ENCODE data around the gene TCEANC.
A peak's percentile ranks its signal among the peaks of the same experiment; 100 is the strongest.
"Not testable (repeated sequence)": the region's sequence is repeated elsewhere in the genome, so short reads cannot be mapped to it uniquely, and the experiment has no call there.

TCEANC gene

GRCh38 chrX:13658602-13659001 is 5.7 kb downstream of the TCEANC start:
- no peak for DNase-seq (ENCODE audit: low read depth in 2 of 2)

DNA sequence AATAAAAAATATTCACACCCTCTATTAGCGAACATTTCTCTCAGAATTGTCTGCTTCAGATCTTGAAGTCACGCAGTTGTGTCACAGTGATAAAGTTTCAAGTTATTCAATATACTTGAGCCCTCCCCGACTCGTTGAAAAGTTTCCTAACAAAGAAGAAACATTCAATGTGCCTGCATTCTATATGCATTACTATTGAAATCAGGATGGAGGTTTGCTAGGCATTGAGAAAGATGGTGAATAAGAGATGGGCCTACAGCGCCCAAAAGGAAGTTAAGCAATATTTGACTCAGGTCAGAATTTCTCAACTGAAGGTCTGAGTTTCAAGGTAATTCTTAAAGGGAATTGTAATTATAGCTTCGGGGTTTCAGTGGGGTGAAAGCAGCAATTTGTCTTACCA is 6.1 kb downstream of the TCEANC start:
- DNase-seq (ENCODE audit: low read depth in 2 of 2): no peak

- no peak for DNase-seq (ENCODE audit: low read depth in 2 of 2)
Observed at GRCh38 chrX:13661735-13662288, 8.9 kb downstream of the TCEANC start.

- DNase-seq (ENCODE audit: low read depth in 2 of 2): no peak
Observed at GRCh38 chrX:13662355-13662791, 9.4 kb downstream of the TCEANC start.

GRCh38 chrX:13664020-13664419 is 11.1 kb downstream of the TCEANC start:
- no peak for DNase-seq (ENCODE audit: low read depth in 2 of 2)

- DNase-seq (ENCODE audit: low read depth in 2 of 2): no peak
Observed at GRCh38 chrX:13666836-13667235, 13.9 kb downstream of the TCEANC start.

DNA sequence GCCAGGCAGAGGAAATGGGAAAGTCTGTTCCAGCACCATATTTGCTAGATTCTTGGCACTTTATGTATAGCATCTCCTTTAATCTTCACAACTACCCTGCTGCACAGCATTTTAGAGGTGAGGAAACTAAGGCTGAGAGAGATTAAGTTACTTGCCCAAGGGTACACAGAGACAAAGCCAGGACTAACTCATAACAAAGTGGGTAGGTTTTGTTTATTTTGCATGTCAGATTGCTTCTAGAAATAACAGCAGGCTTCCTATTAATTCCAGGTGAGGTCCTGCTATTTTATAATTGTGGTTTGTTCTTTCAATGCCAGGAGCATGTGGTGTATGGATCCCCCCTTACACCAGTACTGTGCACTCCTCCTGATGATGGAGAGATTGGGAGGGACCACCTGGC is 15.0 kb downstream of the TCEANC start:
- DNase-seq (ENCODE audit: low read depth in 2 of 2): no peak

DNA sequence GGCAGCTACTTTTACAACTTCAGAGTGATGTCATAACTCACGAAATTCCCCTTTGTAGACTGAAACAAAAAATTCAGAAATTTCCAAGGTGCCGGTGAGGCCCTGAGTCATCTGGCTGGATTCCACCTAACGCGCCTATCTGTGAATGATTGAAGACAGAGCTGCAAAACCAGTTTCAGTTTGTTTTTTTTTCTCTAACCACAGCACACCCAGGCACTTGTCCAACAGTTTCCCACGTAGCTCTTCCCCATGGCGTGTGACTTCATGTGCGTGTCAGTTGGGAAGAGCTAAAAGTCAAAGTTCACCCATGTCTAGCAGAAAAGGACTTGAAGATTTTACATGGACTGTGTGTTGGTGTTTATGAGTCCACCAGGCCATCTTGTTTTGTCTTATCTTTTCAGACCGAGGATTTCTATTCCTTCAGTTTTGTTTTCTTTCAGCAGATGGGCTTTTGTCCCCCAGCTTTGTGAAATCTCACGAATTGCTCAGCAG is 16.4 kb downstream of the TCEANC start:
- DNase-seq (ENCODE audit: low read depth in 2 of 2): no peak

DNA sequence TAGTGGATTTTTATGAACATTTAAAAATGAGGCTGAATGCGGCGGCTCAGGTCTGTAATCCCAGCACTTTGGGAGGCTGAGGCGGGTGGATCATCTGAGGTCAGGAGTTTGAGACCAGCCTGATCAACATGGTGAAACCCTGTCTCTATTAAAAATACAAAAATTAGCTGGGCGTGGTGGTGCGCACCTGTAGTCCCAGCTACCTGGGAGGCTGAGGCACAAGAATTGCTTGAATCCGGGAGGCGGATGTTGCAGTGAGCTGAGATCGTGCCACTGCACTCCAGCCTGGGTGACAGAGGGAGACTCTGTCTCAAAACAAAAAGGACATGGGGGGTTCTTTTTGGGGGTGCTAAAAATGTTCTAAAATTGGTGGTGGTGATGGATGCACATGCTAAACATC is 16.8 kb downstream of the TCEANC start:
- DNase-seq (ENCODE audit: low read depth in 2 of 2): not testable (repeated sequence)

GRCh38 chrX:13670197-13670596 is 17.3 kb downstream of the TCEANC start:
- DNase-seq (ENCODE audit: low read depth in 2 of 2): no peak

- DNase-seq (ENCODE audit: low read depth in 2 of 2): no peak
Observed at GRCh38 chrX:13673016-13673415, 20.1 kb downstream of the TCEANC start.

GRCh38 chrX:13676885-13677284 is 23.9 kb downstream of the TCEANC start:
- no peak for DNase-seq (ENCODE audit: low read depth in 2 of 2)

DNA sequence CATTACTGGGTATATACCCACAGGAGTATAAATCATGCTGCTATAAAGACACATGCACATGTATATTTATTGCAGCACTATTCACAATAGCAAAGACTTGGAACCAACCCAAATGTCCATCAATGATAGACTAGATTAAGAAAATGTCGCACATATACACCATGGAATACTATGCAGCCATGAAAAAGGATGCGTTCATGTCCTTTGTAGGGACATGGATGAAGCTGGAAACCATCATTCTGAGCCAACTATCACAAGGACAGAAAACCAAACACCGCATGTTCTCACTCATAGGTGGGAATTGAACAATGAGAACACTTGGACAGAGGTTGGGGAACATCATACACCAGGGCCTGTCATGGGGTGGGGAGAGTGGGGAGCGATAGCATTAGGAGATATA is 26.8 kb downstream of the TCEANC start:
- not testable (repeated sequence) for DNase-seq (ENCODE audit: low read depth in 2 of 2)

- no peak for DNase-seq (ENCODE audit: low read depth in 2 of 2)
Observed at GRCh38 chrX:13681595-13681994, 28.7 kb downstream of the TCEANC start.

- no peak for DNase-seq (ENCODE audit: low read depth in 2 of 2)
Observed at GRCh38 chrX:13684361-13684760, 31.4 kb downstream of the TCEANC start.

DNA sequence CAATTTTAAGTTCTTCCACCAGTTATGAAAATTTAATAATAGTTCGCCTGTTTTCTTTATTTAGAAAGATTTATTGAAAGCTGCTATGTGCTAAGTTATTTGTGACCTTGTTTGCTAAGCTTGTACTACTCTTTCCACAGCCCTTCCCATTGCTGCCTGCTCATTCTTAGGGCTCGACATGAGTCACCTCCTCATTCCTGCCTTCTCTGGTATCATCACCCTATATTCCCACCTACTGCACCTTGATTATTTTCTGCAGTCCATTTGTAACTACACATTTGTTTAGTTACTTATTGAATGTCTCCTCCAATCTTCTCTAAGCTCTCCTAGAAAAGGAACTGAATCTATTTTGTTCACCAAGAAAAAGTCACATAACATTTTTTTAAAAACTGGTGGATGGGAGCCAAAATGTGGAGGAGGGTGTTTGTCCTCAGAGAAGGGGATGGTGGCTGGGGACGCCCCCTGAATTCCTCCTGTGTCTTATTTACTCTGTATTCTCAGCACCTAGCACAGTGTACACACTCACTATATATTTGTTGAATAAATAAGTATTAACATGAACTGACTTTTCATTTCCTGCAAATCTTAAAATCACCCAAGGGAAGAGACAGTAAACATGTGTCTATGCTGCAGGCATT is 32.3 kb downstream of the TCEANC start:
- no peak for DNase-seq (ENCODE audit: low read depth in 2 of 2)

DNA sequence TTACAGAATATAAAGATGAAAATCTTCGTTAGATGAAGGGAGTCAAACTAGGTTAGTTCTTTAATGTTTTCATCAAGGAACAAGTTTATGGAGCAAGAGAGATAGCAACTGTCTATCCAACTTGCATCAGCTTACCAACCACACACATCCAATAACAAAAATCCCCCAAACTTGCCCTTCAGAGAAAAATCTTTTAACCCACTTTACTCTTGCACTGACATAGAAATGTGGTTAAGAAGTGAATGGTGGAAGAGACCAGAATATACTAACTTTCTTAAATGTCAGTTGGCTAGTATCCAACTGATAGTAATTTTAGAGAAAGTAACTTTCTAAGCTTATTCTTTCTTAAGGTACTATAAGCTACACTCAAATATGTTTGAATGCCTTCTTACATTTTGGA is 34.3 kb downstream of the TCEANC start:
- DNase-seq (ENCODE audit: low read depth in 2 of 2): no peak

GRCh38 chrX:13688384-13688957 is 35.5 kb downstream of the TCEANC start:
- no peak for DNase-seq (ENCODE audit: low read depth in 2 of 2)

- DNase-seq (ENCODE audit: low read depth in 2 of 2): peak; percentile 60 to 64
Observed at GRCh38 chrX:13688958-13689740, 36.2 kb downstream of the TCEANC start, which contains the start of gene RAB9A. RAB9A (plus strand) TSS chrX:13689128; CDS start chrX:13708747, 19,619 bp downstream.

- no peak for DNase-seq (ENCODE audit: low read depth in 2 of 2)
Observed at GRCh38 chrX:13689741-13690211, 36.8 kb downstream of the TCEANC start.

DNA sequence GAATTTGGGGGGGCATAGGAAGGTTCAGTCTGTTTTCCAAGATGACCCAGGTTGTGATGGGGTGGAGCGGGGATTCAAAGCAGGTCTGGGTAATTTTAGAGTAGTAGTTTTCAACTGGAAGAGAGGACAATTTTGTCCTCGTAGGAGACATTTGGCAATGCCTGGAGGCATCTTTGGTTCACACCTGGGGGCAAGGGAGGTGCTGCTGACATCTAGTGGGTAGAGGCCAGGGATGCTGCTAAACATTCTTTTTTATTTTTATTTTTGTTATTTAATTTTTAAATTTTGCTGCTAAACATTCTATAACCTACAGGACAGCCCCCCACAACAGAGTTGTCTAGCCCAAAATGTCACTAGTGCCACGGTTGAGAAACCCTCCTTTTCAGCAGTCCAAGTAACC is 37.9 kb downstream of the TCEANC start:
- no peak for DNase-seq (ENCODE audit: low read depth in 2 of 2)

GRCh38 chrX:13691841-13692371 is 39.0 kb downstream of the TCEANC start:
- no peak for DNase-seq (ENCODE audit: low read depth in 2 of 2)
